ENCODE measurements around the gene CERT1. TPM values are rescaled to one million over a fixed set of nuclear protein-coding genes. Genes with fewer than 3 reads are reported as not detected.

Gene CERT1
- total and polyA plus RNA-seq, 9 of the 15 experiments (the other 6 are each of a cell fraction or from before 2014, with no cell fraction given) = 3.4 to 24.7 (median 9.8) TPM

DNA sequence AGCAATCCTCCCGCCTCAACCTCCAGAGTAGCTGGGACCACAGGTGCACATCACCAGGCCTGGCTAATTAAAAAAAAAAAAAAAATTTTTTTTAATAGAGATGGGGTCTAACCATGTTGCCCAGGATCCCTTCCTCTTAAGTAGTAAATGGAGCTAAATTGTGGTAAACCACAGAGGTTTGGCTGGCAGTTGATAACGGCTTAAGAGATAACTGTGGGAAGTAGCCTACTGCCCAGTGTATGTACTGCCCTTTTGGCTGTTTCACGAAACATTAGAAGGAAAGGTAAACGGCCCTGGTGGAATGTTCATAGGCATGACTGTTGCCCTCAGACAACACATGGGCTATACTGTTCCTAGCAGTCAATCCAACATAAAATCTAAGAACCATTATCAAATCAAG lies 130.0 kb downstream of the CERT1 start (continued):
- TF ChIP-seq NFRKB (IDR thresholded peaks at IDR 0.05; ENCODE audit: low read depth) (no peak), FOXK2 (conservative IDR thresholded peaks at IDR 0.05 in 1 of 2, IDR thresholded peaks at IDR 0.05 in 1 of 2; ENCODE audit: low read depth in 2 of 2) (no peak), ZNF263 (CRISPR knock-in tag; IDR thresholded peaks at IDR 0.05; ENCODE audit: borderline replicate concordance) (no peak), RNF2 (IDR thresholded peaks at IDR 0.05) (0 out of 2 replicates have a peak, but pooled peaks have one; percentile 29), SMARCA4 (IDR thresholded peaks at IDR 0.05) (peak; percentile 89), ZNF282 (CRISPR knock-in tag; IDR thresholded peaks at IDR 0.05) (no peak), ARNT (IDR thresholded peaks at IDR 0.05) (no peak), ZNF780A (CRISPR knock-in tag; IDR thresholded peaks at IDR 0.05) (no peak), TBL1XR1 (IDR thresholded peaks at IDR 0.05; ENCODE audit: low read length in 2 of 2) (0 out of 4 replicates have a peak, but pooled peaks of 1 of the 2 experiments have one; percentile 26), PML (IDR thresholded peaks at IDR 0.05; ENCODE audit: low read length) (peak; percentile 63; the same call in 1 of the 2 replicates), ZNF644 (tag; IDR thresholded peaks at IDR 0.05; ENCODE audit: low read depth) (no peak), ZNF79 (CRISPR knock-in tag; IDR thresholded peaks at IDR 0.05; ENCODE audit: low read depth) (no peak), SRF (CRISPR knock-in tag; IDR thresholded peaks at IDR 0.05) (no peak), HEY1 (CRISPR knock-in tag; IDR thresholded peaks at IDR 0.05; ENCODE audit: borderline replicate concordance) (no peak), ZSCAN32 (CRISPR knock-in tag; IDR thresholded peaks at IDR 0.05) (no peak), MCM5 (IDR thresholded peaks at IDR 0.05; ENCODE audit: low read depth) (no peak), ZNF316 (IDR thresholded peaks at IDR 0.05) (no peak), CBX2 (IDR thresholded peaks at IDR 0.05; ENCODE audit: insufficient read depth, low read length, poor library complexity, severe bottlenecking) (no peak), DMBX1 (CRISPR knock-in tag; IDR thresholded peaks at IDR 0.05; ENCODE audit: borderline replicate concordance) (no peak), PCBP1 (IDR thresholded peaks at IDR 0.05; ENCODE audit: low read depth, low read length, poor library complexity, severe bottlenecking) (no peak), SETDB1 (IDR thresholded peaks at IDR 0.05; ENCODE audit: low read length) (no peak), CHCHD3 (CRISPR knock-in tag; IDR thresholded peaks at IDR 0.05) (no peak)
- TF ChIP-seq, protein P1, sequence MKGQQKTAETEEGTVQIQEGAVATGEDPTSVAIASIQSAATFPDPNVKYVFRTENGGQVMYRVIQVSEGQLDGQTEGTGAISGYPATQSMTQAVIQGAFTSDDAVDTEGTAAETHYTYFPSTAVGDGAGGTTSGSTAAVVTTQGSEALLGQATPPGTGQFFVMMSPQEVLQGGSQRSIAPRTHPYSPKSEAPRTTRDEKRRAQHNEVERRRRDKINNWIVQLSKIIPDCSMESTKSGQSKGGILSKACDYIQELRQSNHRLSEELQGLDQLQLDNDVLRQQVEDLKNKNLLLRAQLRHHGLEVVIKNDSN (CRISPR knock-in tag; IDR thresholded peaks at IDR 0.05) = no peak
- TF ChIP-seq, protein P2, sequence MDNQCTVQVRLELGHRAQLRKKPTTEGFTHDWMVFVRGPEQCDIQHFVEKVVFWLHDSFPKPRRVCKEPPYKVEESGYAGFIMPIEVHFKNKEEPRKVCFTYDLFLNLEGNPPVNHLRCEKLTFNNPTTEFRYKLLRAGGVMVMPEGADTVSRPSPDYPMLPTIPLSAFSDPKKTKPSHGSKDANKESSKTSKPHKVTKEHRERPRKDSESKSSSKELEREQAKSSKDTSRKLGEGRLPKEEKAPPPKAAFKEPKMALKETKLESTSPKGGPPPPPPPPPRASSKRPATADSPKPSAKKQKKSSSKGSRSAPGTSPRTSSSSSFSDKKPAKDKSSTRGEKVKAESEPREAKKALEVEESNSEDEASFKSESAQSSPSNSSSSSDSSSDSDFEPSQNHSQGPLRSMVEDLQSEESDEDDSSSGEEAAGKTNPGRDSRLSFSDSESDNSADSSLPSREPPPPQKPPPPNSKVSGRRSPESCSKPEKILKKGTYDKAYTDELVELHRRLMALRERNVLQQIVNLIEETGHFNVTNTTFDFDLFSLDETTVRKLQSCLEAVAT (IDR thresholded peaks at IDR 0.05) = peak in 1 of 2 experiments; percentile 97; a peak in 2 of 4 replicates
- TF ChIP-seq, protein P3, sequence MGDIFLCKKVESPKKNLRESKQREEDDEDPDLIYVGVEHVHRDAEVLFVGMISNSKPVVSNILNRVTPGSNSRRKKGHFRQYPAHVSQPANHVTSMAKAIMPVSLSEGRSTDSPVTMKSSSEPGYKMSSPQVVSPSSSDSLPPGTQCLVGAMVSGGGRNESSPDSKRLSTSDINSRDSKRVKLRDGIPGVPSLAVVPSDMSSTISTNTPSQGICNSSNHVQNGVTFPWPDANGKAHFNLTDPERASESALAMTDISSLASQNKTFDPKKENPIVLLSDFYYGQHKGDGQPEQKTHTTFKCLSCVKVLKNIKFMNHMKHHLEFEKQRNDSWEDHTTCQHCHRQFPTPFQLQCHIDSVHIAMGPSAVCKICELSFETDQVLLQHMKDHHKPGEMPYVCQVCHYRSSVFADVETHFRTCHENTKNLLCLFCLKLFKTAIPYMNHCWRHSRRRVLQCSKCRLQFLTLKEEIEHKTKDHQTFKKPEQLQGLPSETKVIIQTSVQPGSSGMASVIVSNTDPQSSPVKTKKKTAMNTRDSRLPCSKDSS (IDR thresholded peaks at IDR 0.05; ENCODE audit: low read depth, partially characterized antibody) = no peak
- TF ChIP-seq, protein P4, sequence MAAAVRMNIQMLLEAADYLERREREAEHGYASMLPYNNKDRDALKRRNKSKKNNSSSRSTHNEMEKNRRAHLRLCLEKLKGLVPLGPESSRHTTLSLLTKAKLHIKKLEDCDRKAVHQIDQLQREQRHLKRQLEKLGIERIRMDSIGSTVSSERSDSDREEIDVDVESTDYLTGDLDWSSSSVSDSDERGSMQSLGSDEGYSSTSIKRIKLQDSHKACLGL (CRISPR knock-in tag; IDR thresholded peaks at IDR 0.05; ENCODE audit: borderline replicate concordance, poor library complexity, severe bottlenecking) = no peak
- TF ChIP-seq, protein P5, sequence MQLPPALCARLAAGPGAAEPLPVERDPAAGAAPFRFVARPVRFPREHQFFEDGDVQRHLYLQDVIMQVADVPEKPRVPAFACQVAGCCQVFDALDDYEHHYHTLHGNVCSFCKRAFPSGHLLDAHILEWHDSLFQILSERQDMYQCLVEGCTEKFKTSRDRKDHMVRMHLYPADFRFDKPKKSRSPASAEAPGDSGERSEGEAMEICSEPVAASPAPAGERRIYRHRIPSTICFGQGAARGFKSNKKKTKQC (CRISPR knock-in tag; IDR thresholded peaks at IDR 0.05) = no peak
